MM.1S (cell line): ENCODE data around the gene GUCY1B1.

Source experiments
- DNase-seq: peaks from one replicate; pipeline ENCODE4 v3.0.0-alpha.2; 2015
- H2AFZ ChIP-seq: fragments of 300-600 bp; sonication (generic); 2 replicates; pipeline ENCODE4 v1.6.0; 2016; ENCODE audit warnings: antibody characterized with exemption, low read length
- H3F3A ChIP-seq: fragments of 300-600 bp; sonication (generic); 2 replicates; pipeline ENCODE4 v1.6.1; 2016; ENCODE audit warnings: mild to moderate bottlenecking, antibody characterized with exemption, low read length, moderate library complexity, mixed read lengths; ENCODE audit not compliant: insufficient read depth
- H3K27ac ChIP-seq: fragments of 300-600 bp; sonication (generic); 2 replicates; pipeline ENCODE4 v1.5.1; 2016; ENCODE audit warnings: mild to moderate bottlenecking, low read length
- H3K27me3 ChIP-seq: fragments of 300-600 bp; sonication (generic); replicated peaks from 2 replicates; pipeline ENCODE4 v1.6.0; 2016; ENCODE audit warnings: low read length; ENCODE audit not compliant: insufficient read depth
- H3K36me3 ChIP-seq: fragments of 300-600 bp; sonication (generic); replicated peaks from 2 replicates; pipeline ENCODE4 v1.6.1; 2016; ENCODE audit warnings: mild to moderate bottlenecking, low read length, mixed read lengths; ENCODE audit not compliant: insufficient read depth
- H3K4me1 ChIP-seq: fragments of 300-600 bp; sonication (generic); 2 replicates; pipeline ENCODE4 v1.6.1; 2016; ENCODE audit warnings: low read length, mixed read lengths
- H3K4me2 ChIP-seq: fragments of 300-600 bp; sonication (generic); 2 replicates; pipeline ENCODE4 v1.6.0; 2016; ENCODE audit warnings: low read depth, low read length
- H3K4me3 ChIP-seq: fragments of 300-600 bp; sonication (generic); 2 replicates; pipeline ENCODE4 v1.5.1; 2016; ENCODE audit warnings: low read length, mixed read lengths
- H3K79me2 ChIP-seq: fragments of 300-600 bp; sonication (generic); 2 replicates; pipeline ENCODE4 v1.6.1; 2016; ENCODE audit warnings: mixed run types, low read length, mixed read lengths
- H3K9ac ChIP-seq: fragments of 300-600 bp; sonication (generic); 2 replicates; pipeline ENCODE4 v1.6.1; 2016; ENCODE audit warnings: low read length, mixed read lengths
- H3K9me2 ChIP-seq: fragments of 300-600 bp; sonication (generic); replicated peaks from 2 replicates; pipeline ENCODE4 v1.6.1; 2016; ENCODE audit warnings: mild to moderate bottlenecking, low read length, mixed read lengths; ENCODE audit not compliant: insufficient read depth
- H3K9me3 ChIP-seq: fragments of 300-600 bp; sonication (generic); replicated peaks from 2 replicates; pipeline ENCODE4 v1.6.1; 2016; ENCODE audit warnings: mild to moderate bottlenecking, low read length, mixed read lengths; ENCODE audit not compliant: insufficient read depth
- H4K20me1 ChIP-seq: fragments of 300-600 bp; sonication (generic); 2 replicates; pipeline ENCODE4 v1.6.1; 2016; ENCODE audit warnings: mild to moderate bottlenecking, low read length, moderate library complexity, mixed read lengths; ENCODE audit not compliant: insufficient read depth
- EZH2 ChIP-seq: fragments of 300-600 bp; sonication (generic); optimal IDR thresholded peaks from 2 replicates; pipeline ENCODE3; 2017; ENCODE audit warnings: low read depth, mild to moderate bottlenecking, antibody characterized with exemption, low read length, mixed read lengths
- EZH2phosphoT487 ChIP-seq: fragments of 300-600 bp; sonication (generic); IDR thresholded peaks from 2 replicates; pipeline ENCODE4 v1.6.1; 2018; ENCODE audit warnings: antibody characterized with exemption, low read length
- TF ChIP-seq, protein P1 (sequence below): fragments of 300-600 bp; sonication (generic); IDR thresholded peaks from 2 replicates; pipeline ENCODE4 v1.5.1; 2016; ENCODE audit warnings: antibody characterized with exemption, low read length, mixed read lengths

GUCY1B1 gene

DNA sequence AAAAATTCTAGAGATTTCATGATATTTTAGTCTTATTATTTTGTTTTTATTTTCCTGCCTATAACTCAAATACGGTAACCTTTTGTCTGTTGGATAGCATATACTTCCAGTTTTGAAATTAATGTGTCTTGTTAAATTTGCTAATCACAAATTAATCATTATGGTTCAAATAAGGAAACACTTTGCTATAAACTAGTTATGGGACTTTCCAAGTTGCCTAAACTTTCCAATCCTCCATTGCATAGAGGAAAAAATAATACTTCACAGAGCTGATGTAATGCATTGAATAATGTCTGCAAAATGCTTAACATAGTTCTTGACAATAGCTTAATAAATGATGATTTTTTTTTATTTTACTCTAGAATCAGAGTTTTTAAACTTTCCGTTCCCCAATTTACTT is 4.7 kb downstream of the GUCY1B1 start:
- H3K27me3 ChIP-seq, result no peaks in the 10 kb centered on the region
- no peaks in the 10 kb centered on the region for H3K9me2 ChIP-seq
- no peaks in the 10 kb centered on the region for H3K79me2 ChIP-seq
- no peaks in the 10 kb centered on the region for H3K36me3 ChIP-seq
- H3K9me3 ChIP-seq, result no peaks in the 10 kb centered on the region
- peaks cover under 1% of the 10 kb centered on the region; the same call in 1 of the 2 replicates for H3F3A ChIP-seq
- no peak overlapping the region for H3K9ac ChIP-seq
- no peak for DNase-seq
- no peaks in the 10 kb centered on the region for H4K20me1 ChIP-seq
- TF ChIP-seq EZH2, result no peak
- TF ChIP-seq, protein P1, sequence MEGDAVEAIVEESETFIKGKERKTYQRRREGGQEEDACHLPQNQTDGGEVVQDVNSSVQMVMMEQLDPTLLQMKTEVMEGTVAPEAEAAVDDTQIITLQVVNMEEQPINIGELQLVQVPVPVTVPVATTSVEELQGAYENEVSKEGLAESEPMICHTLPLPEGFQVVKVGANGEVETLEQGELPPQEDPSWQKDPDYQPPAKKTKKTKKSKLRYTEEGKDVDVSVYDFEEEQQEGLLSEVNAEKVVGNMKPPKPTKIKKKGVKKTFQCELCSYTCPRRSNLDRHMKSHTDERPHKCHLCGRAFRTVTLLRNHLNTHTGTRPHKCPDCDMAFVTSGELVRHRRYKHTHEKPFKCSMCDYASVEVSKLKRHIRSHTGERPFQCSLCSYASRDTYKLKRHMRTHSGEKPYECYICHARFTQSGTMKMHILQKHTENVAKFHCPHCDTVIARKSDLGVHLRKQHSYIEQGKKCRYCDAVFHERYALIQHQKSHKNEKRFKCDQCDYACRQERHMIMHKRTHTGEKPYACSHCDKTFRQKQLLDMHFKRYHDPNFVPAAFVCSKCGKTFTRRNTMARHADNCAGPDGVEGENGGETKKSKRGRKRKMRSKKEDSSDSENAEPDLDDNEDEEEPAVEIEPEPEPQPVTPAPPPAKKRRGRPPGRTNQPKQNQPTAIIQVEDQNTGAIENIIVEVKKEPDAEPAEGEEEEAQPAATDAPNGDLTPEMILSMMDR, result no peak
- TF ChIP-seq EZH2phosphoT487, result no peak
- H3K4me3 ChIP-seq, result no peak overlapping the region
- H3K27ac ChIP-seq, result no peak overlapping the region
- H3K4me1 ChIP-seq, result peaks cover under 1% of the 10 kb centered on the region
- H3K4me2 ChIP-seq, result no peak overlapping the region
- H2AFZ ChIP-seq, result no peak overlapping the region

DNA sequence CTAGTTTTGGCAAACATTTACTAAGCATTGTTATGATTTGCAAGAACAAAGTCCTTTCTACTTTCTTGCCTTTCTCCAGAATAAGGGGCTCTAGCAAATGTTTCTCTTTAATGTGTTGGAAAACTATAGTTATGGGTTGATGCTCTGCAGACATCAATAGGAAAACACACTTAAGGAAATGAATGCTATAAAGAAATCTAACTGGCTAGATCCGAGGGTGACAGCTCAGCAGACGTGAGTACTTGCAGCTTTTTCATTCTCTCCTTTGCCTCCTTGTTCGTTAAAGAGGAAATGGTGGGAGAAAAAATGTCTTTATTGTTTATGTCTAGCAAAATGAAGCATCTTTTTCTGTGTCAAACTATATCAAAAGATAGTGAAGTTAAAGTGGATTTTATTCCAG is 6.3 kb downstream of the GUCY1B1 start:
- H3K4me2 ChIP-seq, result no peak overlapping the region
- H4K20me1 ChIP-seq, result no peaks in the 10 kb centered on the region
- no peak for DNase-seq
- H3K36me3 ChIP-seq, result no peaks in the 10 kb centered on the region
- H3K4me3 ChIP-seq, result no peak overlapping the region
- no peak overlapping the region for H2AFZ ChIP-seq
- H3F3A ChIP-seq, result no peaks in the 10 kb centered on the region
- no peak overlapping the region for H3K27ac ChIP-seq
- H3K4me1 ChIP-seq, result no peaks in the 10 kb centered on the region
- no peaks in the 10 kb centered on the region for H3K9me2 ChIP-seq
- H3K9ac ChIP-seq, result no peak overlapping the region
- H3K9me3 ChIP-seq, result no peaks in the 10 kb centered on the region
- H3K27me3 ChIP-seq, result no peaks in the 10 kb centered on the region
- TF ChIP-seq EZH2phosphoT487 (no peak), EZH2 (no peak)
- TF ChIP-seq, protein P1, result no peak
- no peaks in the 10 kb centered on the region for H3K79me2 ChIP-seq

DNA sequence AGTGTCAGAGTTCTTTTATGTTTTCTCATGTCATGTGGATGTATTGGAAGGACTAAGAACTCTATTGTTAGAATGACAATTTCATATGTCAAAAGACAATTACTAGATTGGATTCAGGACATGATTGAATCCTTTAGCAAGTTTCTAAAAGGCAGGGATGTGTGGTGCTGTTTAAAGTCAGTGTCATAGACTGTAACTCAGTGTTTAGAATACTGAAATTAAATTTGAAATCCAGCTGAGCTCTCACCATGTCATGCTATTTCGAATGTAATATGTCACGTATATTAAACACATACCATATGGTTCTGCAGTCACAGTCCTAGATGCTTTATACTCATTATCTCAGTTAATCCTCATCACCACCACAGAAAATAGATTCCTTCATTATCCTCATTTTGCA is 7.8 kb downstream of the GUCY1B1 start:
- no peaks in the 10 kb centered on the region for H3K4me1 ChIP-seq
- no peak overlapping the region for H3K27ac ChIP-seq
- H3K36me3 ChIP-seq, result no peaks in the 10 kb centered on the region
- H3F3A ChIP-seq, result no peaks in the 10 kb centered on the region
- no peaks in the 10 kb centered on the region for H3K27me3 ChIP-seq
- no peak overlapping the region for H2AFZ ChIP-seq
- no peaks in the 10 kb centered on the region for H4K20me1 ChIP-seq
- DNase-seq, result no peak
- H3K9me2 ChIP-seq, result no peaks in the 10 kb centered on the region
- no peak overlapping the region for H3K4me3 ChIP-seq
- TF ChIP-seq EZH2, result no peak
- no peak for TF ChIP-seq EZH2phosphoT487
- H3K9me3 ChIP-seq, result no peaks in the 10 kb centered on the region
- H3K79me2 ChIP-seq, result no peaks in the 10 kb centered on the region
- H3K9ac ChIP-seq, result no peak overlapping the region
- H3K4me2 ChIP-seq, result no peak overlapping the region

DNA sequence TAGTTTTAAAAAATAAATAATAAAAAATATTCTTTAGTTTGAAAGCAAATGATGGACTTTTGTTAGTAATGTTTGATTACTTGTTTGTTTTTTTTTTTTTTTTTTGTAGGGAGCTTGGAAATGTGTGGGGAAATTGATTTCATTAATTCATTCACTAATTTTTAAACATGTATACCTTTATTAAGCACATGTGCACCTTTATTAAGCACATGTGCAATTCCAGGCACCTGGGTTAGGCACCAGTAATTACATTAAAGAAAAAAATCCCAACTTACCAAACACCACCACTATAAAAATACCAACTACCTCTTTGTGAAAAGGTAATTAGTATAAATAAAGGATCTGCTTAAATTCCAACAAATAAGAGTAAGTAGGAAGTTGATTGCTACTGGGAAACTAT is 9.5 kb downstream of the GUCY1B1 start:
- H3F3A ChIP-seq, result no peaks in the 10 kb centered on the region
- no peak overlapping the region for H3K4me2 ChIP-seq
- H2AFZ ChIP-seq, result no peak overlapping the region

More for the DNA sequence above, 9.5 kb downstream of the GUCY1B1 start:
- Histone ChIP-seq H3K27me3 (no peaks in the 10 kb centered on the region), H3K4me1 (no peaks in the 10 kb centered on the region), H3K9me3 (no peaks in the 10 kb centered on the region), H3K4me3 (no peak overlapping the region), H4K20me1 (no peaks in the 10 kb centered on the region), H3K36me3 (no peaks in the 10 kb centered on the region), H3K27ac (no peak overlapping the region), H3K79me2 (no peaks in the 10 kb centered on the region), H3K9ac (no peak overlapping the region), H3K9me2 (no peaks in the 10 kb centered on the region)
- no peak for DNase-seq
- TF ChIP-seq, protein P1, result no peak
- no peak for TF ChIP-seq EZH2
- no peak for TF ChIP-seq EZH2phosphoT487
